GM12878 (cell line): ENCODE results near the gene NOS3. TPM values are rescaled to one million over a fixed set of nuclear protein-coding genes. Genes with fewer than 3 reads are reported as not detected.
A peak's percentile ranks its signal among the peaks of the same experiment; 100 is the strongest.

Experiments used
- ATAC-seq: fragments of 200-7000 bp; cut with Tn5 transposase; 3 replicates; pipeline ENCODE4 v1.9.1; 2020; ENCODE audit warnings: mild to moderate bottlenecking, moderate library complexity
- BruUV-seq: library from RNA; stranded (reverse); fragments of 400-500 nt; replicated peaks from 2 replicates; lab custom pipeline; 2021; lab: Mats Ljungman, UMichigan
- CTCF ChIA-PET: fragments of 300-600 bp; sonication (Branson Sonifier 250); formaldehyde crosslinking; extraction: SDS; loops from one replicate; lab custom pipeline; 2021; ENCODE audit warnings: inconsistent platforms; lab: Yijun Ruan, JAX
- POLR2A ChIA-PET: fragments of 350-600 bp; formaldehyde crosslinking; extraction: SDS; loops from one replicate; lab custom pipeline; 2021; ENCODE audit warnings: inconsistent platforms; lab: Charles Lee
- RAD21 ChIA-PET: fragments of 300-600 bp; sonication (Branson Sonifier 250); formaldehyde crosslinking; loops from one replicate; lab custom pipeline; 2023; ENCODE audit warnings: antibody characterized with exemption; ENCODE audit not compliant: unreplicated experiment; lab: Charles Lee
- SMC1A ChIA-PET: fragments of 300-600 bp; sonication (Branson Sonifier 250); formaldehyde crosslinking; loops from one replicate; lab custom pipeline; 2023; ENCODE audit not compliant: unreplicated experiment, uncharacterized antibody; lab: Charles Lee
- DNase-seq: peaks from one replicate; pipeline ENCODE4 v3.0.0-alpha.2; 2011; ENCODE audit warnings: low read depth, low spot score
- FAIRE-seq: peaks from 3 replicates; lab custom pipeline; 2011; peaks lifted over from hg19 to GRCh38; lab: Jason Lieb, UNC
- H2AFZ ChIP-seq: 2 replicates; pipeline ENCODE4 v1.6.0; 2011; ENCODE audit warnings: low read depth, low read length, control low read depth; ENCODE audit not compliant: control insufficient read depth
- H3K27ac ChIP-seq: 2 replicates; pipeline ENCODE4 v1.5.1; 2011; ENCODE audit warnings: control low read depth; ENCODE audit not compliant: control insufficient read depth, insufficient read depth
- H3K27me3 ChIP-seq, 2 experiments: replicated peaks in 1 of 2; 2 replicates each; pipeline versions ENCODE4 v1.6.0 to v1.6.1; 2011; ENCODE audit warnings: low read length in 1 of 2; ENCODE audit not compliant: control insufficient read depth in 2 of 2, insufficient read depth in 2 of 2
- H3K36me3 ChIP-seq, 2 experiments: 2 replicates each; pipeline ENCODE4 v1.5.1; 2011; ENCODE audit warnings: low read length in 1 of 2; ENCODE audit not compliant: control insufficient read depth in 2 of 2, insufficient read depth in 2 of 2
- H3K4me1 ChIP-seq: 2 replicates; pipeline ENCODE4 v1.6.1; 2011; ENCODE audit warnings: mild to moderate bottlenecking, low read length, moderate library complexity, mixed read lengths; ENCODE audit not compliant: control insufficient read depth, insufficient read depth
- H3K4me2 ChIP-seq: 2 replicates; pipeline ENCODE4 v1.6.0; 2011; ENCODE audit warnings: control low read depth; ENCODE audit not compliant: control insufficient read depth, insufficient read depth
- H3K4me3 ChIP-seq: fragments of 200-600 bp; sonication (generic); 2 replicates; pipeline ENCODE4 v1.5.1; 2016
- H3K79me2 ChIP-seq: 2 replicates; pipeline ENCODE4 v1.6.0; 2011; ENCODE audit warnings: low read length; ENCODE audit not compliant: control insufficient read depth, insufficient read depth
- H3K9ac ChIP-seq: 2 replicates; pipeline ENCODE4 v1.8.0; 2011; ENCODE audit warnings: low read length, control low read depth, mixed read lengths; ENCODE audit not compliant: control insufficient read depth, insufficient read depth
- H3K9me3 ChIP-seq: replicated peaks from 3 replicates; pipeline ENCODE4 v1.5.1; 2011; ENCODE audit warnings: mild to moderate bottlenecking, low read length; ENCODE audit not compliant: control insufficient read depth, insufficient read depth
- H4K20me1 ChIP-seq: 2 replicates; pipeline ENCODE4 v1.6.0; 2011; ENCODE audit not compliant: control insufficient read depth, insufficient read depth
- CEBPB ChIP-seq, 2 experiments: fragments of 150-350 bp in 1 of 2; IDR thresholded peaks; 2 replicates each; pipeline ENCODE4 v1.6.1; 2012 to 2014; ENCODE audit warnings: low read depth in 2 of 2, low read length in 2 of 2, borderline replicate concordance in 1 of 2, inconsistent platforms in 1 of 2
- CREM ChIP-seq: IDR thresholded peaks from 2 replicates; pipeline ENCODE4 v1.6.1; 2014; ENCODE audit warnings: antibody characterized with exemption, low read depth
- IRF3 ChIP-seq: fragments of 450-650 bp; IDR thresholded peaks from 2 replicates; pipeline ENCODE4 v1.6.1; 2014; ENCODE audit warnings: mild to moderate bottlenecking
- IRF4 ChIP-seq: IDR thresholded peaks from 2 replicates; pipeline ENCODE4 v1.6.1; 2011; ENCODE audit warnings: low read depth, low read length
- KAT2A ChIP-seq: conservative IDR thresholded peaks from 2 replicates; pipeline ENCODE4 v1.6.1; 2011; ENCODE audit warnings: low read depth, low read length; ENCODE audit not compliant: control insufficient read depth
- NBN ChIP-seq: fragments of 450-650 bp; IDR thresholded peaks from 2 replicates; pipeline ENCODE4 v1.6.1; 2016
- RAD21 ChIP-seq: IDR thresholded peaks from 2 replicates; pipeline ENCODE4 v1.6.1; 2011; ENCODE audit warnings: mild to moderate bottlenecking, low read depth, low read length, moderate library complexity; ENCODE audit not compliant: insufficient read depth
- RELB ChIP-seq: fragments of 450-650 bp; IDR thresholded peaks from 2 replicates; pipeline ENCODE4 v1.6.1; 2017; ENCODE audit warnings: low read depth, mild to moderate bottlenecking, moderate library complexity
- RFX5 ChIP-seq: IDR thresholded peaks from 2 replicates; pipeline ENCODE4 v1.6.1; 2011; ENCODE audit warnings: low read depth, low read length, improper control_type of control experiment
- SIX5 ChIP-seq: IDR thresholded peaks from 2 replicates; pipeline ENCODE4 v1.6.1; 2011; ENCODE audit warnings: mild to moderate bottlenecking, low read depth, low read length, moderate library complexity; ENCODE audit not compliant: severe bottlenecking
- SKIL ChIP-seq: fragments of 450-650 bp; IDR thresholded peaks from 2 replicates; pipeline ENCODE4 v1.6.1; 2017; ENCODE audit warnings: mild to moderate bottlenecking, low read depth, inconsistent platforms; ENCODE audit not compliant: poor library complexity, severe bottlenecking
- SREBF1 ChIP-seq: IDR thresholded peaks from 2 replicates; pipeline ENCODE4 v1.6.1; 2012; ENCODE audit warnings: mild to moderate bottlenecking, low read length
- SREBF2 ChIP-seq: IDR thresholded peaks from 2 replicates; pipeline ENCODE4 v1.6.1; 2012; ENCODE audit warnings: mild to moderate bottlenecking, low read length
- ZNF207 ChIP-seq: fragments of 450-650 bp; IDR thresholded peaks from 2 replicates; pipeline ENCODE4 v1.6.1; 2014; ENCODE audit warnings: antibody characterized with exemption, mild to moderate bottlenecking, borderline replicate concordance
- ZNF217 ChIP-seq: fragments of 450-650 bp; IDR thresholded peaks from 2 replicates; pipeline ENCODE4 v1.6.1; 2017; ENCODE audit warnings: antibody characterized with exemption, mild to moderate bottlenecking
- ZNF274 ChIP-seq: IDR thresholded peaks from one replicate; pipeline ENCODE4 v1.8.0; 2011; ENCODE audit not compliant: insufficient read length, insufficient read depth
- WGBS: methylation state at CpG from one replicate; pipeline ENCODE4 v1.1.6; 2016; ENCODE audit warnings: low lambda C conversion rate; ENCODE audit not compliant: insufficient replicate concordance, insufficient coverage; ENCODE audit errors: missing lambda C conversion rate; 5-methylcytosine and 5-hydroxymethylcytosine counted together
- in situ Hi-C: fragments of 300-500 bp; cut with MboI; formaldehyde crosslinking; loops from 9 replicates; pipeline ENCODE4 v1.14.3; 2018; ENCODE audit warnings: mixed read lengths
- intact Hi-C: fragments of 100-400 bp; cut with micrococcal nuclease; formaldehyde crosslinking; loops from one replicate; pipeline ENCODE4 v1.14.2; 2022; ENCODE audit not compliant: unreplicated experiment
- polyA plus RNA-seq, 11 experiments: library from polyadenylated mRNA; depleted of rRNA in 4 of 11; unstranded in 6 of 11; stranded (reverse) in 5 of 11; fragments of >200 nt; fragmentation: Nextera tagmentation in 4 of 11; fragmentation: Illumina TruSeq in 1 of 11; extraction: Ambion mirVana in 4 of 11; extraction: Trizol in 1 of 11; gene quantifications; 1 replicate in 1 of 11; 2 replicates in 10 of 11; pipeline versions ENCODE4 v1.2.1 to v1.2.3, GENCODE V29; 2011 to 2016; ENCODE audit warnings: inconsistent platforms in 2 of 11, missing spikeins in 2 of 11, low read depth in 1 of 11
- total RNA-seq, 4 experiments: library from RNA; depleted of rRNA in 3 of 4; stranded (reverse); fragments of >200 nt in 3 of 4; fragmentation: Illumina TruSeq in 1 of 4; extraction: Trizol in 1 of 4; gene quantifications; 2 replicates each; pipeline versions ENCODE4 v1.2.1 to v1.2.3, GENCODE V29; 2013 to 2021

Gene NOS3
- total and polyA plus RNA-seq, 10 of the 15 experiments (the other 5 are each of a cell fraction or from before 2014, with no cell fraction given) = 0.06 to 0.92 (median 0.30) TPM; not detected in 3

- no peak for TF ChIP-seq IRF3
Observed at GRCh38 chr7:151007469-151007898, 16.7 kb downstream of the NOS3 start (continued).

- Histone ChIP-seq H3K27me3 (no peaks in the 10 kb centered on the region; a peak in 1 of 4 replicates), H3K9ac (no peak overlapping the region), H3K36me3 (no peaks in the 10 kb centered on the region), H3K79me2 (no peaks in the 10 kb centered on the region), H3K4me3 (no peak overlapping the region), H2AFZ (peak overlapping the region; percentile 67), H4K20me1 (no peaks in the 10 kb centered on the region), H3K9me3 (no peaks in the 10 kb centered on the region), H3K4me2 (peak overlapping the region; percentile 63; the same call in 1 of the 2 replicates), H3K27ac (no peak overlapping the region), H3K4me1 (no peaks in the 10 kb centered on the region)
- ChIA-PET RAD21 (interaction anchor here (1.3 kb wide), 1 partner anchor 77 kb away, joined by 5 read pairs; no protein-coding TSS in a partner anchor), SMC1A (interaction anchor here (0.6 to 2.2 kb wide), 6 partner anchors 18 to 116 kb away, joined by 3 to 5 read pairs (median 3); partner anchors contain the start of gene ABCB8), CTCF (interaction anchor here (0.6 to 4.3 kb wide), 19 partner anchors 10 to 599 kb away, joined by 3 to 35 read pairs (median 5); partner anchors contain the start of genes ABCB8, ATG9B and NOS3), POLR2A (no interaction called here)
- DNase-seq (no peak), ATAC-seq (no peak), FAIRE-seq (no peak)
- 28% methylated on average over 11 of the region's 11 CpGs for WGBS
- in situ Hi-C loops = no loop called here
- intact Hi-C loops = loop anchor here (1.0 kb wide), 1 partner anchor 45 kb away; no protein-coding TSS in a partner anchor
- TF ChIP-seq ZNF217 (no peak), SREBF1 (no peak), RAD21 (no peak), SIX5 (no peak), SREBF2 (no peak), IRF4 (no peak), RELB (no peak), NBN (no peak), KAT2A (no peak), CREM (no peak), RFX5 (no peak), ZNF274 (no peak), ZNF207 (no peak), CEBPB (IDR thresholded peaks at IDR 0.05; ENCODE audit: borderline replicate concordance in 1 of 2, low read depth in 2 of 2, low read length in 2 of 2) (no peak), SKIL (no peak)
- no TSS peak for BruUV-seq
Observed at GRCh38 chr7:151008143-151008510, 17.3 kb downstream of the NOS3 start.
